HG03432 (cell line): ENCODE results near the gene CIAO1.
A peak's percentile ranks its signal among the peaks of the same experiment; 100 is the strongest.
"Not testable (repeated sequence)": the region's sequence is repeated elsewhere in the genome, so short reads cannot be mapped to it uniquely, and the experiment has no call there.

ENCODE experiments used
- ATAC-seq: cut with Tn5 transposase; IDR thresholded peaks from one replicate; pipeline ENCODE4 v1.9.1; 2021; ENCODE audit warnings: mild to moderate bottlenecking, moderate library complexity; ENCODE audit not compliant: unreplicated experiment

The CIAO1 gene

DNA sequence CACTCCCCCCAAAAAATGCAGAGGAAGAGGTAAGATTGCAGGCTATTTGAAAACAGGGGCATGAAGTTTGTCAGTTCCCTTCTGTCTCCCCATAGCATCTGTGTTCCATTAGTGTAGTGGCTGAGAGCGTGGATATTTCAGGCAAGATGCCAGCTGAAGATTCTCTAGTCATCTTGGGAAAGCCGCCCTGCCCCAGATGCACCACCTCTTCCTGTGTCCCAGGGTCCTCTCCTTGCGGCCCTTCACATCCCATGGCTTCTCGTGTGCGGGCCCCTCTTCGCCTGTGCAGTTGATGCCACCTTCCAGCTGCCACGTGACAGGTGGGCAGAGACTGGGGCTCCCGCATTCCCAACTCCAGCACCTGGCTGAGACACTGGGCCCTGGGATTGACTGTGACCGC is 16.4 kb upstream of the CIAO1 start:
- ATAC-seq = no peak

DNA sequence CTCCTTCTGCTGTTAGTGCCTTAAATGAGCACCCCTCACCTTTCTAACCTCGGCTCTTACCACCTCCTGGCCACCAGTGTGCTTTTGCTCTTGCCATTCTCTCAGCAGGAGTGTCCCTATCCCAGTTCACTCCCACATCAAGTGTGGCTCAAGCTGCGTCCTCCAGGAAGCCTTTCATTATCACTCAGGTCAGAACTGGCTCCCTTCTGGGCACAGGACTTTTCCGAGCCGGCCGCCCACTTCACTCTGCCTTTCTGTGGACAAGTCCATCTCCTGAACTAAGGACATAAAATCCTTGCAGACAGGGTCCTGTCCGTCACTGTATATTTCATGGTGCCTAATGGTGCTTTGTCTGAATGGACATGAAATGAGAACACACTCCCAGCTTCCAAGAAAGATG is 15.8 kb upstream of the CIAO1 start:
- no peak for ATAC-seq

DNA sequence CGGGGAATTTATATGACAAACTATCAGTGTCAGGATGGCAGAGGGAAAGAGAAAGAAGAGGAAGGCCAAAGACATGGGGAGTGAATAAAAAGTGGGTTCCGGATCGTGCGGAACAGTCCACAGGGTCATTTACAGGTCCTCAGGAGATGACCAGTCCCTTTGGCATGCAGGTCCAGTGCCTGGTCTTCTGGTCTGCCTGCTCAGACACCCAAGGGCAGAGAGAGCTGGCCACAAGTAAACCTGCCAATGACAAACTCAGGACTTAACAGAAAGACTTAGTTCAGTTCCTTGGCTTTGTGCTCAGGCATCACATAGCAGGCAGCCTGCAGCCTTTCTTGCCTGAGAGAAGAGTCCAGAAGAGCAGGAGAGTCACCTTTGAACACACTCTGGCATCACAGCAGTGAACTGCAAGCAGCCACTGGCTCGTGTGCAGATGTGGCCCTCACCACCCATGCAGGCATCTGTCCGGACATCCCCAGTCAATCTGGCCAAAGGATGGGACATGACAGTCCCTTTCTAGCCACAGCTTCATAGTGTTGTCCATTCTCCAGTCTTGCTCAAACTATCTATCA is 14.2 kb upstream of the CIAO1 start:
- no peak for ATAC-seq

DNA sequence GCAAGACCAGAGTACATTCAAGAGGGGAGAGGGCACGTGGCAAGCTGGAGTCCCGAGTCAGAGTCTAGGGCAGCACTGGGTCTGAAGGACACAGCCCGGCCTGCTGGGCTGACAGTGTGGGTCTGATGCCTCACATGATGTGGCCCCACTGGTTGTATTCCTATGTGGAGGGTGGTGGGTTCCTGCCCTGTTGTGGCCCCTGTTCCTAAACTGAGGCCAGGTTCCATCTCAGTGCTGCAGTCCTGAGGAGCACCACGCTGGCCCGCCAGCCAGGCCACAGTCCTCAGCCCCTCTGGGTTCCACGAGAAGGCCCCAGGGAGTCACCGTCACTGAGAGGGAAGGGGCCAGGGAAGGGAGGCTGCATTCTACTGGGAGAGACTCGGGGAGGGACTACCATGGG is 13.5 kb upstream of the CIAO1 start:
- no peak for ATAC-seq

DNA sequence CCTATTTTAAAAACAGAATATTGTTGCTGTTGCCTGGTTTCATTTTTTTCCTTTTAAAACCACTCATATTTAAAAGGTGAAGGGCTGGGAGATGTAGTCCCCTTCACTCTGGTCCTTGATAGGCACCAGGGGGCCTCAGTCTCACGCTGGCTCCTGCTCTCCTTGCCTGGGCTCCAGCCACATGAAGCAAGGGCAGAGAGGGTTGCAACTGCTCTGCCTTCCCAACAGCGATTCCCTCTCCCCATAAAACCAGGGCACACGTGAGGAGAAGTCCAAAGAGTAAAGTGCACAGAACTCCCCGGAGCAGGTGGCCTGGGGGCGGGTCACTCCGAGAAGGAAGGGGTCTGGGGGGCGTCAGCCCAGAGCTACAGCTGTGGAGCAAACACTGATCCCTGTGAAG is 13.0 kb upstream of the CIAO1 start:
- ATAC-seq = no peak

DNA sequence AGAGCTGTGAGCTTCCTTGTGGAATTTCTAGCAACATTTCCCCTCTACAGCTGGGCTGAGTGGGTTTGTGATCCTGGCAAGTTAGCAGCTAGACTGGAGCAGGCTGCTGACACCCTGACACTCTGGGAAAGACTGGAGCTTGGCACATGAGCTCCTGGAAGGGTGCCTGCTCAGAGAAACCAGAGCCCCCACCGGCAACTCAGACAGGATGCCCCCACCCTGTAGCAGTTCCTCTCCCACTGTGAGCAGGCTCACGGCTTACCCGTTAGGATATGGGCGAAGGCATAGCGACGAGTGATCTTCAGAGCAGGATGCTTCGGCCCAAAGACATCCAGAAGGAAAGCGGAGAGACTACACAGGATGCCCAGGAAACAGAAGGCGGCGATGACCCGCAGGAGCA is 11.5 kb upstream of the CIAO1 start:
- ATAC-seq = no peak

DNA sequence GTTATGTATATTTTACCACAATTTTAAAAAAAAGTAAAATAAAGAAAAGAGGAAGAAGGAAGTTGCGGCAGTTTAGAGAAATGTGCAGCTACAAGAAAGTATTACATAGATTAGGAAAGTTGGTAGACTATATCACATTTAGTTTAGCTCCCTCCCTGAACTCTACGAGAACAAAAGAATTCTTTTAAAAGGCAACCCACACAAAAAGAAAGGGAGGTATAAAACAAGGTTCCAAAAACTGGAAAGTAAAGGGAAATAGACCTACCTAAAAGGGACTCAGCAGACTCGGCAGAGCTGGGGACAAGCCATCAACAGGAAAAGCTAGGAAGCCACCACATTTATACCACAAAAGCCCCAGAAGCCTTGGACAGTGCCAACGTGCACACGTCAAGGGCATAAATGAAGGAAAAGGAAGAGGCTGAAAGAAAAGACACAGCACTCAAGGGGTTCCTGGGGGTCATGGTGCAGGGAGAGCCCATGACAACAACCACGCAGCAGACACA is 9.4 kb upstream of the CIAO1 start:
- no peak for ATAC-seq

DNA sequence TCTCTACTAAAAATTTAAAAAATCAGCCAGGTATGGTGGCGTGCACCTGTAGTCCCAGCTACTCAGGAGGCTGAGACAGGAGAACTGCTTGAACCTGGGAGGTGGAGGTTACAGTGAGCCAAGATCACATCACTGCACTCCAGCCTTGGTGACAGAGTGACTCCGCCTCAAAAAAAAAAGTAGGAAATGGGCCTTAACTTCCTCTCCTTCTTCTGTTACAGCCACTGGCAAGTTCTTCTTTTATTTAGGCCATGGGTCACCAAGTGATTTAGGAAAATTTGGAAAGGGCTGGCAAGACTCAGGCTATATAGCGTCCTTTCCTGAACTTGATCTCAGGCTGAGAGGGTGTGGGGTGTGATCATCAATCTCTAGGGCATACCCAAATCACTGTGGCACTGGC is 8.3 kb upstream of the CIAO1 start:
- not testable (repeated sequence) for ATAC-seq

DNA sequence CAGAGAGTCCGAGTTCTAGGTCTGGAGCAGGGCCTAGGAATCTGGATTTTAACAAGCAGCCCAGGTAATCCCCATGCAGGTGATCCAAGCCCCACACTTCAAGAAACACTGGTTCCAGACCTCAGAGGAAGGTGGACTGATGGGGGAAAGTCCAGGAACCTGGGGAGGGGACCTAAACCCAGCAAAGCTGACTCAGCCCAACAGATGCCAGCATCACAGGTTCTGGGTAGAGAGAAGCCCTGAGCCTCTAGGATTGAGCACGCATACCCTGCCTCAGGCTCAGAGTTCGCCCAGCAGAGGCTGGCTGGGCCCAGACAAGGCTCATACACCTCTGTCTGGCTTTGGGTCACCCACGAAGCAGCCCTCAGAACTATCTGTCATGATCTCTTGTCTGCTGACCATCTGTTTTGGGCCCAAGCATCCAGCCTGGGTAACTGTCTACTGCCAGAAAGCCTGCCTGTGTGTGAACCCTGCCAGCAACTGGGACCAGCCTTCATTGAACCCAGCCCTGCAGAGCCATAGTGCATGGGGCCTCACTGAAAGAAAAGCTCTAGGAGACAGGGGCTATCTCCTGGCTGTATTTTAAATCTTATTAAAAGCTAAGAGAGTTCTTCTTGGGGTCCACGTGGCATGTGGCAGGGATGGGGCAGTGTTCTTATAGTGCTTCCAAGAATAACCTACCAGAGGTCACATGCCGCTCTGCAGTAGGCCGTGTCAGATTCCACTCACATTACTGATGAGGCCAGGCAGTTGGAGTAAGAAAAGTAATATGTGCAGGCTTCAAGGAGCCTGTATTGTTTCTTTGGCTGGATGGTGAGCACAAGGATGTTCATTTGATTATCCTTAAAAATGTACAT is 7.6 kb upstream of the CIAO1 start:
- ATAC-seq = no peak

DNA sequence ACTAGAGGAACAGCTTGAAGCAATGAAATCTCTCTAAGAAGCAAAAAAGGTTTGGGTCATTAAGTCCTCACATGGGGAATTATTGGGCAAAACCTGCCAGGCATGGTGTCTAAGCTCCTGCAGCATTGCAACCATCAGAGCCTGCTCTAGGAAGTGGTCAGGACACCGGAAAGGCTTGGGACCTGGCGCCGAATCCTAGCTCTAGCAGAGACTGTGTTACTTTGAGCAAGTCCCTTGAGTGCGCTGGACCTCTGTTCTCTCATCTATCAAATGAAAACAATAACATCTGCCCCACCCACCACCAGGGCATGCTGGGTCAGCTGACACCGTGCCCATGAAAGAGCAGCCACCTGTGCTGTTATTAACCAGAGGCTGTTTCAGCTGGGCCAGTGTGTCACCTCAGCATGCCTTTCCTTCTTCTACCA is 6.5 kb upstream of the CIAO1 start:
- ATAC-seq = no peak

DNA sequence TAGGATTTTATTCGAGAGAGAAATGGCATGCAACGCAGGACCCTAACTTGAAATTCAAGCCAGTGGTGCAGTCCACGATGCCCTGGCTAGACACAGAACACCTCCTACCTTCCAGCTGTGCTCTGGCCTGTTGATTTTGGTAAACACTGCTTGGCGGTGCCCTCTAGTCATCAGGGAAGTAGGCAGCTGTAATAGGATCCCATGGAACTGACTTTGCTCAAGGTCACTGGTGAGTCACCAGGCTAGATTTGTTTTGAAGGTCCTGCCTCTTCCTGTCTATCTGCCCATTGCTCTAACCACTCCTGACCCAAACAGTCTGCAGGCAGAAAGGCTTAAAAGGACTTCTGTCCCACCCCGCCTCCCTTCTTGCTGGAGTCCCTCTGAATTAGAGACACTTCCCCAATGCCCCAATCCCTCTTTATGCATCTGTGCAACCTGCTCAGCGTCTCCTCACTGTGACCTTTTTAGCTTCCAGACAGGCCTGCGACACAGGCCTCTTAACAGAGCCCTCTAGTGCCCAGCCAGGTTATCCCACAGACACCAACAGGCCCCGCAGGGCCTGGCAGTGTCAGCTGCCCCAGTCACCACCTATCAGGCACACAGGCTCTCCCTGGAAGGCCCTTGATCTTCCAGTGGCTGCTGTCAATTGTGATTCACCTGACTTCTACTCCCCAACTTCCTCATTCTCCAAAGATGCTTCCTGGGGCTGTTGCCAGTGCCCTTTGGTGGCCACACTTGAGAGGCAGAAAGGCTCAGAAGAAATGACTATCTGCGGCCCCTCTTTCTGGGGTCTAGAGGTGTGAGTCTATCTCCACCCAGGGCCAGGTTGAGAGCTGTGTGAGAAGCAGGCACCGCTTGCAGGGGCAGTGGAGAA is 5.4 kb upstream of the CIAO1 start:
- ATAC-seq = peak; percentile 36

DNA sequence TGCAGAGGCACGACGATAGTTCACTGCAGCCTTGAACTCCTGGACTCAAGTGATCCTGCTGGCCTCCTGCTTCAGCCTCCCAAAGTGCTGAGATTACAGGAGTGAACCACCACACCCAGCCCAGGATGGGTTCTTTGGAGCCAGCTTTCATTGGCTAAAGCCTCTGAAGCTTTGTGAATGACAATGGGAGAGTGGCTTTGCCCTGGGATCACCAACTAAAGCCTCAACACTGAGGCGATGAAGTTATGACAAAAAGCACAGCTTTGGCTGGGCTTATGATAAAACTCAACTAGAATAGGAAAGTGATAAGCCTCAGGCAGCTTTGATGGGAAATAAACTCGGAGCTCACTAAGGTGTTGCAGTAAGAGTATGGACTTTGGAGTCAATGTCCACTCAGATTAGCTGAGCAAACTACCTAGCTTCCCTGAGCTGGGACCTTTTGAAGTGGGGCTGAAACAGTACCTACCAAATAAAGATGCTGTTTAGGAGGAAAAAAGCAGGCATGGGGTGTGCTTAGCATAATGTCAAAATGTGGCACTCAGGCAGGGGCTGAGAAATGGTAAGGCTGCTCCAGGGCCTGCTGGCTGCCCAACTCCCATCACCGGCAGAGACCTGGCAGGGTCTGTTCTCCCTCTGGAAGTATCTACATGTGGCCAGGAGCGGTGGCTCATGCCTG is 4.6 kb upstream of the CIAO1 start:
- no peak for ATAC-seq

DNA sequence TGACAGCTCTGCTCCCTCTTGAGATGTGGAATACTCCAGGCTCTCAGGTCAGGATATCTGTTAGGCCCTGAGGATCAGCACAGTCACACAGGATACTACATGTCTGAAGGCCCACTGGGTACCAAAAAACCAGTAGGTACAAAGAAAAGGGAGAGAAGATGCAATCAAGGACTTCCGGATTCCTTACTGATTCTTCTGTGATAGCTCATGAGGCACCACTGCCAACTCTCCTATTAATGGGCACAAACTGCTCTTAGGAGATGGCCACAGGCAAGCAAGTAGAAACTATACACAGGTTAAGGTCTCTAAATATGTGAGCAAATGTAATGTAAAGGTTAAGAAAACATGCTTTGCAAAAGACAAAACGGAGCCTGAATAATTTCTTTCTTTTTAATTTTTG is 3.7 kb upstream of the CIAO1 start:
- ATAC-seq = no peak

DNA sequence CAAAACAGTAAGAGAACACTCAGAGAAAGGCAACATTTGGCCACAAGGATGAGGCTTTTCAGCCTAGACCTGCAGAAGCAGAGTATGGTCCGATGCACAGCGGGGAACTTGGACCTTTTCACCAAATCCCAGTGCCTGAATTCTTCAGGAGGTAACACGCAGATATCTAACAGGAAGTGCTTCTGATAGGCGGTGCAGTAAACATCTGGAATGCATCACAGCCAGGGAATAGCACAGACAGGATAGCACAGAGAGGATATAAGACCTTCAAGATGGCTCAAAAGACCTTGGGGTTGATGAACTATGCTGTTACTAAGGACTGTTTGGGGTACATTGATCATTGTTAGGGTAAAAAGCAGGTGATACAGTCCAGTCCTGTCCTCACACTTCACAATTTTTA is 1.9 kb upstream of the CIAO1 start:
- no peak for ATAC-seq

DNA sequence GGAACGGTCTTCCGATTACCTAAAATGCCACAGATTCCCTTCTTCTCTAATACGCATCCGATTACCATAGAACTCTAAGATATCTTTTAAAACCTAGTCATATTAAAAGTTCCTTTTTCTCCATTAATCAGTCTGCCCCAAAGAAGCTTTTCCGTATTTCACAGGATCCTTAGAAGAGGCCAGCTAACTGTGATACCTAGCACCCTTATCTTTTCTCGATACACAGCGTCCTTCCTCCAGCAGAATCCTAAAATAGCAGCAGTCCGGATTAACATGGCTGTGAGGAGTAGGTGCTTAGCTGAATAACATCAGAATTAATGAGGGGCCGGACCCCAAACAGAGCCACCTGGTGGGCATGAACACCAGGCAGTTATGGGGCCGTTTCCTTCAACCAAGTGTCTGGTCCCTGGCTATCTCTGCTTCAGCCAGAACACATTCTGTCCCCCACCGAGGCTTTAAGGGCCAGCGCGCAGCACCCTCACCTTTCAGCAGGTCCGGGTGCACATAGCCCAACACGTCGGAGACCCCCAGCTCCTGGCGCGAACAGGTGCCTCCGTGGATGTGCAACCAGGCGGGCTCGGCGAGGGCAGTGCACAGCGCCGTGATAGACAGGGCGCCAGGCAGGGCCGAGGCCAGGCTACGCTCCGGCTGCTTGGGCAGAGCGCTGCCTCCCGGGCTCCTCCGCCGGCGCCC is 1.2 kb upstream of the CIAO1 start:
- peak; percentile 4 for ATAC-seq

DNA sequence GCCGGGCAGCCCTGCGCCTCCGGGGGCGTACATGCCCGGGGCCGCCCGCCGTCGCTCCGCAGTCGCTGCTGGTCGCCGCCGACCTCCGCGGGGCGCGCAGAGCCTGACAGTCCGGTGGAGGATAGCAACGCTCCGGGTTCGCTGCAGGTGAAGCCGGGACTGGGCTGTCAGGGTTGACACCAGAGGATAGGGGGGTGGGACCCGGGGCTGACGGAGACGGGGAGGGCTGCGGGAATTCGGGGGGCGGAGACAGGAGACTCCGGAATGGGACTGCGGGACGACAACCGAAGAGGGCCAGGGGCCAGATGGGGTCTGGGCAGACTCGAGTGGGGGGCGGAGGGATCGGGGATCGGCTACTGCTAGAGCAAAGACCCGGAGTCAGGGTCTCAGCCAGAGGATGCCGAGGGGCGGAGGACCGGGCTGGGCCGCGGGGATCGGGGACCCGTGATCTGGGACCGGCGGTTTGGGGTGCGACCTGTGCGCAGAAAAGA is 631 bp upstream of the CIAO1 start:
- ATAC-seq = peak; percentile 3

DNA sequence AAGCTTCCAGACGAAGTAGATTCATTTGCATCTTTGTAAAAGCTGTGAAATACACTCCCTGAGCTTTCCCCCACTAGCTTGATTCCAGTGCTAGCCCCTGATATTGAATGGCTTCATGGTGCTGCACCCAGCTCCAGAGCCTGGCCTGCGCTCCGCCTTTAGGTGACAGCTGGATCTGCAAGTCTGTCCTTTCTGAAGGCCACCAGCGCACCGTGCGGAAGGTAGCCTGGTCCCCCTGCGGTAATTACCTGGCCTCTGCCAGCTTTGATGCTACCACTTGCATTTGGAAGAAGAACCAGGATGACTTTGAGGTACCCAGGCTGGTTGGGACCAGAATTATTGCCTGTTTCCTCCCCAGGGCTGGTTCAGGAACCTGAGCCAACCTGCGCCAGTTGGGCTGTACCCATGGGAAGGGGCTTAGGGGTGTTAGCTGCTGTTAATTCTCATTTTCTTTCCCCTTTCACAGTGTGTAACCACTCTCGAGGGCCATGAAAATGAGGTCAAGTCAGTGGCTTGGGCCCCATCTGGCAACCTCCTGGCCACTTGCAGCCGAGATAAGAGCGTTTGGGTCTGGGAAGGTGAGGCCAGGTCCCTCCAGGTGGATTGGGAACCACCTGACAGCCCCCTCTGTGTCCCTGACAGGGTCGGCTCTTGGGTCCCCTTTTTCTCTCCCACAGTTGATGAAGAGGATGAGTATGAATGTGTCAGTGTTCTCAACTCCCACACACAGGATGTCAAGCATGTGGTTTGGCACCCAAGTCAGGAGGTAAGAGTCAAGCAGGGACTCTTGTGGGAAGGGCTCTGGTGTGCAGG is 1.3 kb downstream of the CIAO1 start:
- ATAC-seq = no peak

DNA sequence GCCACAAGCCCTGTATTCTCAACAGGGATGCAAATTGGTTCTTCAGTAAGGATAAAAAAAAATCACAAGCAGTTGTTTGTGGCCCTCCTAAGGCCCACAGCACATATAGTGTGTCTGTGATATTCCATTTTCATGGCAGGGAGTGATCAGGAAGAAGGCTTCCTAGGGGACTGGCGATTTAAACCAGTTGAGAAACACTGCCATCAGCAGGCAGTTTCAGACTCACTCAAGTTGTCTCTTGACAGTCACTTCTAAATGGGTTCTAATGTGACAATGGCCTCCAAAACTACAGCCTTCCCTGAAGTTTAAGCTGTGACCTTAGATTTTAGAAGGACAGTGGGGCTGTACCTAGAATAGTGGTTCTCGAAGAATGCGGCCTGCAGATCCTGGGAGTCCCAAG is 6.0 kb downstream of the CIAO1 start:
- ATAC-seq = no peak

DNA sequence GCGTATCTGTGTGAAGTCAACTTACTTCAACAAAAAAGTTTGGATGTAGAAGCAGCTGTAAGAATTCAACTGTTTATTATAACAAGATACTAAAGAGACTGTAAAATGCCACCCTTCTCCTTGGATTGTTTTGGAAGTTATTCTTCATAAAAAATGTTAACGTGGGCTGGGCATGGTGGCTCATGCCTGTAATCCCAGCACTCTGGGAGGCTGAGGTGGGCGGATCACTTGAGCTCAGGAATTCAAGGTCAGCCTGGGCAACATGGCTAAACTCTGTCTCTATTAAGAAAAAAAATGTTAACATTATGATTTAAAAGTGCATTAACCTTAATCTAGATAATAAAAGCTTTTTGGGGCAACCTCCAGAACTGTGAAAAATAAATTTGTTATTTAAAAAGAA is 7.7 kb downstream of the CIAO1 start:
- ATAC-seq = no peak
